IMR-90 (cell line): ENCODE data around the gene RSPO4. TPM values are rescaled to one million over a fixed set of nuclear protein-coding genes. Genes with fewer than 3 reads are reported as not detected.

Experiments
- ATAC-seq: fragments of 200-7000 bp; cut with Tn5 transposase; 2 replicates; pipeline ENCODE4 v1.9.1; 2020; ENCODE audit warnings: low read depth, mild to moderate bottlenecking, moderate library complexity
- BruUV-seq: library from RNA; stranded (reverse); fragments of 400-500 nt; replicated peaks from 2 replicates; lab custom pipeline; 2021; lab: Mats Ljungman, UMichigan
- CTCF ChIA-PET: fragments of 300-600 bp; formaldehyde crosslinking; extraction: SDS; loops from one replicate; lab custom pipeline; 2021; ENCODE audit warnings: antibody characterized with exemption; lab: Yijun Ruan, JAX
- POLR2A ChIA-PET: fragments of 300-600 bp; sonication (Branson Sonifier 250); formaldehyde crosslinking; loops from one replicate; lab custom pipeline; 2022; ENCODE audit warnings: antibody characterized with exemption; ENCODE audit not compliant: unreplicated experiment; lab: Charles Lee
- DNase-seq: peaks from one replicate; pipeline ENCODE4 v3.0.0; 2013
- H2AFZ ChIP-seq: replicated peaks from 2 replicates; pipeline ENCODE3; 2013; ENCODE audit warnings: low read length, mild to moderate bottlenecking; ENCODE audit not compliant: poor library complexity
- H2AK5ac ChIP-seq: 2 replicates; pipeline ENCODE4 v1.6.1; 2013; ENCODE audit warnings: low read depth, low read length, inconsistent platforms
- H2AK9ac ChIP-seq: replicated peaks from 2 replicates; pipeline ENCODE3; 2013; ENCODE audit warnings: mild to moderate bottlenecking, low read depth, low read length, moderate library complexity; ENCODE audit not compliant: poor library complexity
- H2BK120ac ChIP-seq: 2 replicates; pipeline ENCODE4 v1.6.1; 2013; ENCODE audit warnings: low read depth, low read length, inconsistent platforms
- H2BK15ac ChIP-seq: 3 replicates; pipeline ENCODE4 v1.6.1; 2013; ENCODE audit warnings: low read depth, low read length, inconsistent platforms
- H2BK20ac ChIP-seq: 2 replicates; pipeline ENCODE4 v1.6.1; 2013; ENCODE audit warnings: low read depth, mild to moderate bottlenecking, inconsistent platforms, low read length, moderate library complexity
- H2BK5ac ChIP-seq: 2 replicates; pipeline ENCODE4 v1.6.1; 2013; ENCODE audit warnings: mild to moderate bottlenecking, low read depth, low read length, inconsistent platforms; ENCODE audit not compliant: poor library complexity, severe bottlenecking
- H3K14ac ChIP-seq: replicated peaks from 2 replicates; pipeline ENCODE4 v1.6.1; 2013; ENCODE audit warnings: low read depth, low read length, inconsistent platforms
- H3K18ac ChIP-seq: 2 replicates; pipeline ENCODE4 v1.6.1; 2013; ENCODE audit warnings: low read depth, low read length, control low read depth
- H3K23ac ChIP-seq: 2 replicates; pipeline ENCODE4 v1.6.1; 2013; ENCODE audit warnings: low read depth, low read length, inconsistent platforms
- H3K27ac ChIP-seq: 2 replicates; pipeline ENCODE4 v1.5.1; 2013; ENCODE audit warnings: mild to moderate bottlenecking, control low read depth, low read length; ENCODE audit not compliant: insufficient read depth
- H3K27me3 ChIP-seq: 2 replicates; pipeline ENCODE4 v1.6.1; 2013; ENCODE audit warnings: low read length; ENCODE audit not compliant: control insufficient read depth, insufficient read depth
- H3K36me3 ChIP-seq: 2 replicates; pipeline ENCODE4 v1.6.1; 2013; ENCODE audit warnings: low read length, mixed read lengths; ENCODE audit not compliant: control insufficient read depth, insufficient read depth
- H3K4ac ChIP-seq: 2 replicates; pipeline ENCODE4 v1.6.1; 2013; ENCODE audit warnings: low read depth, low read length, inconsistent platforms
- H3K4me1 ChIP-seq: 2 replicates; pipeline ENCODE4 v1.6.1; 2013; ENCODE audit warnings: low read length, mixed read lengths; ENCODE audit not compliant: control insufficient read depth, insufficient read depth
- H3K4me2 ChIP-seq: 2 replicates; pipeline ENCODE4 v1.6.1; 2013; ENCODE audit warnings: low read depth, mild to moderate bottlenecking, control low read depth, low read length, moderate library complexity
- H3K4me3 ChIP-seq: 2 replicates; pipeline ENCODE4 v1.5.1; 2013; ENCODE audit warnings: low read depth, mild to moderate bottlenecking, control low read depth, low read length, moderate library complexity; ENCODE audit not compliant: insufficient read depth
- H3K56ac ChIP-seq: 2 replicates; pipeline ENCODE4 v1.6.1; 2013; ENCODE audit warnings: low read length, inconsistent platforms; ENCODE audit not compliant: insufficient read depth; ENCODE audit errors: extremely low read depth
- H3K79me1 ChIP-seq, 2 experiments: 2 replicates each; pipeline ENCODE4 v1.6.1; 2013; ENCODE audit warnings: low read length in 2 of 2, inconsistent platforms in 1 of 2, low read depth in 1 of 2
- H3K9ac ChIP-seq: 2 replicates; pipeline ENCODE4 v1.6.1; 2013; ENCODE audit warnings: low read depth, low read length, control low read depth
- H3K9me1 ChIP-seq: 2 replicates; pipeline ENCODE4 v1.6.1; 2013; ENCODE audit warnings: low read length, inconsistent platforms; ENCODE audit not compliant: insufficient read depth
- H3K9me3 ChIP-seq: 2 replicates; pipeline ENCODE4 v1.6.1; 2013; ENCODE audit warnings: low read length; ENCODE audit not compliant: control insufficient read depth, insufficient read depth
- H4K20me1 ChIP-seq: 2 replicates; pipeline ENCODE4 v1.6.1; 2013; ENCODE audit warnings: low read length, inconsistent platforms; ENCODE audit not compliant: insufficient read depth
- H4K5ac ChIP-seq: 2 replicates; pipeline ENCODE4 v1.6.1; 2013; ENCODE audit warnings: mild to moderate bottlenecking, low read depth, low read length, control low read depth
- H4K8ac ChIP-seq, 2 experiments: 2 replicates each; pipeline ENCODE4 v1.6.1; 2013; ENCODE audit warnings: low read depth in 2 of 2, low read length in 2 of 2, control low read depth in 1 of 2, inconsistent platforms in 1 of 2
- H4K91ac ChIP-seq: 2 replicates; pipeline ENCODE4 v1.6.1; 2013; ENCODE audit warnings: low read depth, low read length, inconsistent platforms; ENCODE audit not compliant: insufficient read depth
- BHLHE40 ChIP-seq: fragments of 150-350 bp; IDR thresholded peaks from 2 replicates; pipeline ENCODE4 v1.6.1; 2016; ENCODE audit warnings: mild to moderate bottlenecking, low read depth, low read length
- CEBPB ChIP-seq: IDR thresholded peaks from 2 replicates; pipeline ENCODE4 v1.6.1; 2012; ENCODE audit warnings: low read depth, low read length, improper control_type of control experiment
- FOS ChIP-seq: fragments of 150-350 bp; IDR thresholded peaks from 2 replicates; pipeline ENCODE4 v1.6.1; 2016; ENCODE audit warnings: low read depth, low read length
- MAFK ChIP-seq: IDR thresholded peaks from 2 replicates; pipeline ENCODE4 v1.6.1; 2012; ENCODE audit warnings: low read depth, low read length, improper control_type of control experiment
- MAZ ChIP-seq: IDR thresholded peaks from 2 replicates; pipeline ENCODE4 v1.6.1; 2012; ENCODE audit warnings: low read depth, mild to moderate bottlenecking, low read length, improper control_type of control experiment, moderate library complexity, borderline replicate concordance
- NFE2L2 ChIP-seq: fragments of 150-350 bp; IDR thresholded peaks from 2 replicates; pipeline ENCODE4 v1.6.1; 2016; ENCODE audit warnings: low read depth, mild to moderate bottlenecking, low read length
- POLR2A ChIP-seq: IDR thresholded peaks from 2 replicates; pipeline ENCODE4 v1.6.1; 2012; ENCODE audit warnings: mild to moderate bottlenecking, low read depth, low read length
- RAD21 ChIP-seq: IDR thresholded peaks from 2 replicates; pipeline ENCODE4 v1.6.1; 2012; ENCODE audit warnings: low read length, improper control_type of control experiment
- RCOR1 ChIP-seq: IDR thresholded peaks from 2 replicates; pipeline ENCODE4 v1.6.1; 2012; ENCODE audit warnings: mild to moderate bottlenecking, low read length, improper control_type of control experiment; ENCODE audit not compliant: insufficient replicate concordance
- RFX5 ChIP-seq: IDR thresholded peaks from 2 replicates; pipeline ENCODE4 v1.8.0; 2012; ENCODE audit warnings: low read depth, mild to moderate bottlenecking, low read length, moderate library complexity
- USF2 ChIP-seq: fragments of 150-350 bp; IDR thresholded peaks from 2 replicates; pipeline ENCODE4 v1.6.1; 2017; ENCODE audit warnings: mild to moderate bottlenecking, antibody characterized with exemption, low read length, low read depth
- dilution Hi-C: fragments of 300-500 bp; cut with HindIII; formaldehyde crosslinking; loops from one replicate; pipeline ENCODE4 v1.14.3; 2018; ENCODE audit warnings: low sequenced_read_pairs; ENCODE audit not compliant: unreplicated experiment
- in situ Hi-C: fragments of 300-500 bp; cut with MboI; formaldehyde crosslinking; loops from 3 replicates; pipeline ENCODE4 v1.14.3; 2019; ENCODE audit warnings: low sequenced_read_pairs, inconsistent platforms, mixed read lengths
- intact Hi-C: fragments of 100-400 bp; cut with micrococcal nuclease; formaldehyde crosslinking; loops from 2 replicates; pipeline ENCODE4 v1.10.0; 2022
- polyA plus RNA-seq, 3 experiments: library from polyadenylated mRNA; depleted of rRNA; stranded (reverse); fragments of >200 nt; gene quantifications; 2 replicates each; pipeline ENCODE4 v1.2.3, GENCODE V29; 2012; ENCODE audit warnings: low replicate concordance in 1 of 3
- total RNA-seq: library from RNA; depleted of rRNA; stranded (reverse); fragments of >200 nt; gene quantifications from 2 replicates; pipeline ENCODE4 v1.2.3, GENCODE V29; 2012
- TF ChIP-seq, protein P1 (sequence below): conservative IDR thresholded peaks from 2 replicates; pipeline ENCODE4 v1.5.1; 2012; ENCODE audit warnings: mild to moderate bottlenecking, low read depth, low read length, improper control_type of control experiment
- TF ChIP-seq, protein P2 (sequence below): fragments of 150-350 bp; IDR thresholded peaks from 2 replicates; pipeline ENCODE4 v1.6.1; 2016; ENCODE audit warnings: low read depth, mild to moderate bottlenecking, low read length, moderate library complexity, borderline replicate concordance

Gene RSPO4
- total and polyA plus RNA-seq, 2 of the 4 experiments (the other 2 are of a cell fraction), result not detected

DNA sequence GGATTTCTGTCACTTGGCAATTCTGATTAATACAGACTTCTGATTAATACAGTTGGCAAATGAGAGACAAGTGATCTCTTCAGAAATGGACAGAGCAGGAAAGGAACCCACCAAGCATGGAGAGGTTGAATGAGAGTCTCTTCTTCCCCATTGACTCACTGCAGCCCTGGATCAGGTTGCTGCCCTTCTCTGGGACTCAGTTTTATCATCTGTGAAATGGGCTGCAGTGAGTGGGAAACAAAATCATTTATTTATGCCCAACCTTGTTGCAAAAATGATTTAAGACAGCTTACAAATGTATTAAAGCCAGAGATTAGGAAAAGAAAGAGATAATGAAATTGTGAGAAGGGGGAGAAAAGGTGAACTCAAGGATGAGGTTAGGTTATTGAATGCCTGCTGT lies 20.8 kb upstream of the RSPO4 start:
- Histone ChIP-seq H2BK20ac (no peak overlapping the region), H3K27me3 (no peaks in the 10 kb centered on the region), H3K9me3 (no peaks in the 10 kb centered on the region), H2AK9ac (no peak overlapping the region), H2BK15ac (no peak overlapping the region), H2BK5ac (no peak overlapping the region), H3K56ac (no peak overlapping the region), H3K4ac (no peak overlapping the region), H3K4me3 (no peak overlapping the region), H3K9ac (no peak overlapping the region), H4K8ac (no peak overlapping the region), H2BK120ac (no peak overlapping the region), H3K14ac (no peak overlapping the region), H3K79me1 (no peaks in the 10 kb centered on the region), H3K18ac (no peak overlapping the region), H3K4me1 (no peaks in the 10 kb centered on the region), H4K91ac (no peak overlapping the region), H3K36me3 (no peaks in the 10 kb centered on the region), H4K5ac (no peak overlapping the region), H3K9me1 (no peaks in the 10 kb centered on the region), H2AK5ac (no peak overlapping the region), H3K27ac (no peak overlapping the region), H3K23ac (no peak overlapping the region), H3K4me2 (no peak overlapping the region), H2AFZ (no peak overlapping the region), H4K20me1 (no peaks in the 10 kb centered on the region)
- dilution Hi-C loops (no loop called here), in situ Hi-C loops (no loop called here), intact Hi-C loops (no loop called here)
- DNase-seq, result no peak
- no TSS peak for BruUV-seq
- ChIA-PET CTCF (no interaction called here), POLR2A (no interaction called here)
- TF ChIP-seq RCOR1, result no peak
- TF ChIP-seq POLR2A, result no peak
- no peak for TF ChIP-seq CEBPB
- TF ChIP-seq, protein P1, sequence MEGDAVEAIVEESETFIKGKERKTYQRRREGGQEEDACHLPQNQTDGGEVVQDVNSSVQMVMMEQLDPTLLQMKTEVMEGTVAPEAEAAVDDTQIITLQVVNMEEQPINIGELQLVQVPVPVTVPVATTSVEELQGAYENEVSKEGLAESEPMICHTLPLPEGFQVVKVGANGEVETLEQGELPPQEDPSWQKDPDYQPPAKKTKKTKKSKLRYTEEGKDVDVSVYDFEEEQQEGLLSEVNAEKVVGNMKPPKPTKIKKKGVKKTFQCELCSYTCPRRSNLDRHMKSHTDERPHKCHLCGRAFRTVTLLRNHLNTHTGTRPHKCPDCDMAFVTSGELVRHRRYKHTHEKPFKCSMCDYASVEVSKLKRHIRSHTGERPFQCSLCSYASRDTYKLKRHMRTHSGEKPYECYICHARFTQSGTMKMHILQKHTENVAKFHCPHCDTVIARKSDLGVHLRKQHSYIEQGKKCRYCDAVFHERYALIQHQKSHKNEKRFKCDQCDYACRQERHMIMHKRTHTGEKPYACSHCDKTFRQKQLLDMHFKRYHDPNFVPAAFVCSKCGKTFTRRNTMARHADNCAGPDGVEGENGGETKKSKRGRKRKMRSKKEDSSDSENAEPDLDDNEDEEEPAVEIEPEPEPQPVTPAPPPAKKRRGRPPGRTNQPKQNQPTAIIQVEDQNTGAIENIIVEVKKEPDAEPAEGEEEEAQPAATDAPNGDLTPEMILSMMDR, result no peak
- no peak for TF ChIP-seq RFX5
- no peak for TF ChIP-seq MAFK
- TF ChIP-seq FOS, result no peak
- no peak for TF ChIP-seq MAZ
- no peak for TF ChIP-seq USF2
- TF ChIP-seq BHLHE40, result no peak
- TF ChIP-seq NFE2L2, result no peak
- TF ChIP-seq, protein P2, sequence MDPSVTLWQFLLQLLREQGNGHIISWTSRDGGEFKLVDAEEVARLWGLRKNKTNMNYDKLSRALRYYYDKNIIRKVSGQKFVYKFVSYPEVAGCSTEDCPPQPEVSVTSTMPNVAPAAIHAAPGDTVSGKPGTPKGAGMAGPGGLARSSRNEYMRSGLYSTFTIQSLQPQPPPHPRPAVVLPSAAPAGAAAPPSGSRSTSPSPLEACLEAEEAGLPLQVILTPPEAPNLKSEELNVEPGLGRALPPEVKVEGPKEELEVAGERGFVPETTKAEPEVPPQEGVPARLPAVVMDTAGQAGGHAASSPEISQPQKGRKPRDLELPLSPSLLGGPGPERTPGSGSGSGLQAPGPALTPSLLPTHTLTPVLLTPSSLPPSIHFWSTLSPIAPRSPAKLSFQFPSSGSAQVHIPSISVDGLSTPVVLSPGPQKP, result no peak
- TF ChIP-seq RAD21, result no peak
- no peak for ATAC-seq
